ENCODE results near the gene PRSS21.
A peak's percentile ranks its signal among the peaks of the same experiment; 100 is the strongest.

Gene PRSS21

GRCh38 chr16:2834968-2835367, 17.9 kb downstream of the PRSS21 start:
- DNase-seq: no peak
- intact Hi-C loops (cut with DNase I): no loop called here

- intact Hi-C loops (cut with DNase I): no loop called here
- no peak for DNase-seq
These were observed 18.8 kb downstream of the PRSS21 start for GRCh38 chr16:2835638-2836493.

- DNase-seq: no peak
- intact Hi-C loops (cut with DNase I): no loop called here
These were observed 19.8 kb downstream of the PRSS21 start for GRCh38 chr16:2836646-2837508.

- intact Hi-C loops (cut with DNase I): no loop called here
- DNase-seq: peak; percentile 39 to 87 (median 70)
These were observed 21.9 kb downstream of the PRSS21 start for GRCh38 chr16:2838928-2839327.

- DNase-seq: no peak
- intact Hi-C loops (cut with DNase I): no loop called here
These were observed 22.8 kb downstream of the PRSS21 start for GRCh38 chr16:2839650-2840450.

- intact Hi-C loops (cut with DNase I): no loop called here
- no peak for DNase-seq
These were observed 23.9 kb downstream of the PRSS21 start for GRCh38 chr16:2840914-2841313.

- no peak for DNase-seq
- intact Hi-C loops (cut with DNase I): no loop called here
These were observed 24.7 kb downstream of the PRSS21 start for GRCh38 chr16:2841606-2842339.

- DNase-seq: peak in 36 of 42 donors; percentile 4 to 70 (median 32)
- intact Hi-C loops (cut with DNase I): no loop called here
These were observed 25.4 kb downstream of the PRSS21 start for GRCh38 chr16:2842340-2843000.

- no peak for DNase-seq
- intact Hi-C loops (cut with DNase I): no loop called here
These were observed 26.5 kb downstream of the PRSS21 start for GRCh38 chr16:2843526-2843925.

- no peak for DNase-seq
- intact Hi-C loops (cut with DNase I): no loop called here
These were observed 28.1 kb downstream of the PRSS21 start for GRCh38 chr16:2845116-2845515.

- no peak for DNase-seq
- intact Hi-C loops (cut with DNase I): no loop called here
These were observed 29.7 kb downstream of the PRSS21 start for GRCh38 chr16:2846511-2847310.

- no peak for DNase-seq
- intact Hi-C loops (cut with DNase I): no loop called here
These were observed 32.1 kb downstream of the PRSS21 start for GRCh38 chr16:2848933-2849725.

GRCh38 chr16:2852003-2852730, 35.1 kb downstream of the PRSS21 start:
- DNase-seq: no peak
- intact Hi-C loops (cut with DNase I): no loop called here

- intact Hi-C loops (cut with DNase I): no loop called here
- no peak for DNase-seq
These were observed 35.9 kb downstream of the PRSS21 start for GRCh38 chr16:2852731-2853507.

GRCh38 chr16:2853531-2854073, 36.6 kb downstream of the PRSS21 start:
- no peak for DNase-seq
- intact Hi-C loops (cut with DNase I): no loop called here

Data from head of caudate nucleus (tissue), 42 donors.